Measurements from ENCODE around the gene SLC27A4.

DNA sequence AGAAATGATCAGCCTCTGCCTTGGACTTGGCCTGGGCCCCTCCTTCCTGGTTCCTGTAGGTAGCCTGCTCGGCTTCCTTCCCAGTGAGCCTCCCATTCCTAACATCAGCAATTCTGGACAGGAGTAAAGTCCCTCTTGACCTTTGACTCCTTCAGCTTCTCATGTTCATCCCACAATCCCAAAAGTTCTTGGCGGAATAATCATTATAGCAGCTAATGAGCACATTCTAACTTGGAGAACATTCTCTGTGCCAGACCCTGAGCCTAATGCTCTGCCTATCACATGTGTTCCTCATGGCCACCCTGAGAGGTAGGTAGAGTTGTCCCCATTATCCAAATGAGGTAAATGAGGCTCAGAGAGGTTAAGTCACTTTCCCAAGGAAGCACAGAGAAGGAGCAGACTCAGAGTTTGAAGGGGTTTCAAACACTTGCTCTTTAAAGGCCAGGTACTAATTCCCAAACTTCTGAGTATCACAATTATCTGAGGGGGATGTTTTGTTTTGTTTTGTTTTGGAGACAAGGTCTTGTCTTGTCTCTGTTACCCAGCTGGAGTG is 43.0 kb upstream of the SLC27A4 start:
- TF ChIP-seq, protein P1, sequence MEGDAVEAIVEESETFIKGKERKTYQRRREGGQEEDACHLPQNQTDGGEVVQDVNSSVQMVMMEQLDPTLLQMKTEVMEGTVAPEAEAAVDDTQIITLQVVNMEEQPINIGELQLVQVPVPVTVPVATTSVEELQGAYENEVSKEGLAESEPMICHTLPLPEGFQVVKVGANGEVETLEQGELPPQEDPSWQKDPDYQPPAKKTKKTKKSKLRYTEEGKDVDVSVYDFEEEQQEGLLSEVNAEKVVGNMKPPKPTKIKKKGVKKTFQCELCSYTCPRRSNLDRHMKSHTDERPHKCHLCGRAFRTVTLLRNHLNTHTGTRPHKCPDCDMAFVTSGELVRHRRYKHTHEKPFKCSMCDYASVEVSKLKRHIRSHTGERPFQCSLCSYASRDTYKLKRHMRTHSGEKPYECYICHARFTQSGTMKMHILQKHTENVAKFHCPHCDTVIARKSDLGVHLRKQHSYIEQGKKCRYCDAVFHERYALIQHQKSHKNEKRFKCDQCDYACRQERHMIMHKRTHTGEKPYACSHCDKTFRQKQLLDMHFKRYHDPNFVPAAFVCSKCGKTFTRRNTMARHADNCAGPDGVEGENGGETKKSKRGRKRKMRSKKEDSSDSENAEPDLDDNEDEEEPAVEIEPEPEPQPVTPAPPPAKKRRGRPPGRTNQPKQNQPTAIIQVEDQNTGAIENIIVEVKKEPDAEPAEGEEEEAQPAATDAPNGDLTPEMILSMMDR (IDR thresholded peaks at IDR 0.05) = no peak
- TF ChIP-seq POLR2A (IDR thresholded peaks at IDR 0.05) = no peak
